Gastroesophageal sphincter (tissue), 3 donors: Measurements from ENCODE around the gene PRPF18.

ENCODE experiments used
- CTCF ChIP-seq, 4 experiments: fragments of 200-600 bp in 2 of 4; fragments of 450-650 bp in 2 of 4; sonication (generic) in 1 of 4; IDR thresholded peaks; one replicate each; pipeline ENCODE4 v1.5.1; 2017 to 2019; ENCODE audit warnings: antibody characterized with exemption in 4 of 4, mild to moderate bottlenecking in 2 of 4, moderate library complexity in 2 of 4
- POLR2A ChIP-seq, 2 donors: fragments of 450-650 bp; IDR thresholded peaks; one replicate each; pipeline ENCODE4 v1.6.1; 2017; ENCODE audit warnings: antibody characterized with exemption in 2 of 2, mild to moderate bottlenecking in 2 of 2, moderate library complexity in 1 of 2

DNA sequence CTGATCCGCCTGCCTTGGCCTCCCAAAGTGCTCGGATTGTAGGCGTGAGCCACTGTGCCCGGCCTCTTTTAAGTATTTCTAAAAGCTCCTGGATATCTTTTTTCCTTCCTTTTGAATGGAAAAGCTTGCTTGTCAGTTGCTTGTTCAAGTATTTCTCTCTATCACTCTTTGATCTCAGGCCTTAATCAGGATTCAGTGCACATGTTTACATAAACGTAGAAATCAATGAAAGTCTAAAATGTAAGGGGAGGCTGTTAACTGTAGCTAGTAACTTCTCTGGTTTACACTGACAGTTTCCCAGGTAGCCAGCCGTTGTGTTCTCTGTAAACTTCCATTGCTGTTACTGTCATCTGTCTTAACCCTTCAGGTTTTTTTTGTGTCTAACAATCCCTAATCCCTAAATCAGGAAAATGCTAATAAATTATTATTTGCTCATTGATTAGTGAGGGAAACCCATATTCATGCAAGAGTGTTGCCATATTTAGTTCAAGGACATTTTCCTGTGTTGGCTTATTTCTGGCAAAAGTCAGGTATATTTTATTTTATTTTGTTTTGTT, 1.5 kb upstream of the PRPF18 start:
- no peak for TF ChIP-seq CTCF (IDR thresholded peaks at IDR 0.05)
- no peak for TF ChIP-seq POLR2A (IDR thresholded peaks at IDR 0.05)
